ENCODE results near the gene MZT2B. TPM values are rescaled to one million over a fixed set of nuclear protein-coding genes. Genes with fewer than 3 reads are reported as not detected.
"Not testable (repeated sequence)": the region's sequence is repeated elsewhere in the genome, so short reads cannot be mapped to it uniquely, and the experiment has no call there.

The MZT2B gene
- polyA plus RNA-seq, result 166 TPM
- long read RNA-seq, donor 1, transcript MZT2B-201 (3 exons, 933 nt), result major isoform, 91 of 102 reads
- long read RNA-seq, donor 1, transcript MZT2B-206 (2 exons, 480 nt), result minor isoform, 6 of 102 reads
- long read RNA-seq, donor 1, partial matches to known transcripts, result 0 of 102 reads
- long read RNA-seq, donor 1, other reads (novel, unspliced or antisense), result 0 of 102 reads
- long read RNA-seq, donor 2, transcript MZT2B-206 (2 exons, 480 nt), result minor isoform, 22 of 252 reads
- long read RNA-seq, donor 2, transcript MZT2B-204 (2 exons, 401 nt), result minor isoform, 10 of 252 reads
- long read RNA-seq, donor 2, transcript MZT2B-201 (3 exons, 933 nt), result major isoform, 217 of 252 reads
- long read RNA-seq, donor 2, partial matches to known transcripts, result 0 of 252 reads
- long read RNA-seq, donor 2, other reads (novel, unspliced or antisense), result 0 of 252 reads
- long read RNA-seq, donor 3, result 0 reads
- long read RNA-seq, donor 4, transcript MZT2B-201 (3 exons, 933 nt), result major isoform, 29 of 35 reads
- long read RNA-seq, donor 4, partial matches to known transcripts, result 0 of 35 reads
- long read RNA-seq, donor 4, other reads (novel, unspliced or antisense), result 0 of 35 reads
- long read RNA-seq, donor 5, transcript MZT2B-206 (2 exons, 480 nt), result minor isoform, 8 of 118 reads
- long read RNA-seq, donor 5, transcript MZT2B-201 (3 exons, 933 nt), result major isoform, 95 of 118 reads
- long read RNA-seq, donor 5, partial matches to known transcripts, result 7 of 118 reads
- long read RNA-seq, donor 5, other reads (novel, unspliced or antisense), result 0 of 118 reads
- long read RNA-seq, donor 6, transcript MZT2B-206 (2 exons, 480 nt), result minor isoform, 15 of 181 reads
- long read RNA-seq, donor 6, transcript MZT2B-204 (2 exons, 401 nt), result minor isoform, 7 of 181 reads
- long read RNA-seq, donor 6, transcript MZT2B-201 (3 exons, 933 nt), result major isoform, 152 of 181 reads
- long read RNA-seq, donor 6, partial matches to known transcripts, result 0 of 181 reads
- long read RNA-seq, donor 6, other reads (novel, unspliced or antisense), result 0 of 181 reads
- long read RNA-seq, donor 7, transcript MZT2B-206 (2 exons, 480 nt), result minor isoform, 6 of 109 reads
- long read RNA-seq, donor 7, transcript MZT2B-201 (3 exons, 933 nt), result major isoform, 98 of 109 reads
- long read RNA-seq, donor 7, transcript MZT2B-204 (2 exons, 401 nt), result minor isoform, 5 of 109 reads
- long read RNA-seq, donor 7, partial matches to known transcripts, result 0 of 109 reads
- long read RNA-seq, donor 7, other reads (novel, unspliced or antisense), result 0 of 109 reads
- long read RNA-seq, donor 8, transcript MZT2B-204 (2 exons, 401 nt), result minor isoform, 11 of 225 reads
- long read RNA-seq, donor 8, transcript MZT2B-201 (3 exons, 933 nt), result major isoform, 196 of 225 reads
- long read RNA-seq, donor 8, transcript MZT2B-206 (2 exons, 480 nt), result minor isoform, 11 of 225 reads
- long read RNA-seq, donor 8, partial matches to known transcripts, result 0 of 225 reads
- long read RNA-seq, donor 8, other reads (novel, unspliced or antisense), result 0 of 225 reads
- long read RNA-seq, donor 9, transcript MZT2B-201 (3 exons, 933 nt), result major isoform, 179 of 199 reads
- long read RNA-seq, donor 9, transcript MZT2B-206 (2 exons, 480 nt), result minor isoform, 11 of 199 reads
- long read RNA-seq, donor 9, partial matches to known transcripts, result 0 of 199 reads
- long read RNA-seq, donor 9, other reads (novel, unspliced or antisense), result 0 of 199 reads
- long read RNA-seq, donor 10, transcript MZT2B-206 (2 exons, 480 nt), result minor isoform, 15 of 209 reads
- long read RNA-seq, donor 10, transcript MZT2B-201 (3 exons, 933 nt), result major isoform, 169 of 209 reads
- long read RNA-seq, donor 10, transcript MZT2B-204 (2 exons, 401 nt), result minor isoform, 6 of 209 reads
- long read RNA-seq, donor 10, partial matches to known transcripts, result 13 of 209 reads
- long read RNA-seq, donor 10, other reads (novel, unspliced or antisense), result 0 of 209 reads
- long read RNA-seq, donor 11, transcript MZT2B-201 (3 exons, 933 nt), result major isoform, 118 of 148 reads
- long read RNA-seq, donor 11, transcript MZT2B-206 (2 exons, 480 nt), result minor isoform, 11 of 148 reads
- long read RNA-seq, donor 11, transcript MZT2B-204 (2 exons, 401 nt), result minor isoform, 6 of 148 reads
- long read RNA-seq, donor 11, partial matches to known transcripts, result 9 of 148 reads
- long read RNA-seq, donor 11, other reads (novel, unspliced or antisense), result 0 of 148 reads

- H3K9me3 ChIP-seq (ENCODE audit: control insufficient read depth, low read depth, low read length); H3K27me3 ChIP-seq (ENCODE audit: control insufficient read depth, insufficient read depth, low read length); H3K36me3 ChIP-seq (ENCODE audit: control insufficient read depth, insufficient read depth, low read length): not testable (repeated sequence)
- Histone ChIP-seq H3K27ac (ENCODE audit: low read length) (peak within 1 kb of the TSS; percentile 88), H3K4me1 (ENCODE audit: control insufficient read depth, insufficient read depth, low read length) (peaks cover 20% of the 10 kb centered on the region), H3K4me3 (ENCODE audit: low read length) (peak within 1 kb of the TSS; percentile 86)
- no CpG with 5 or more reads among the region's 86 CpGs for WGBS (ENCODE audit: insufficient coverage, low lambda C conversion rate)
- peak; percentile 83 to 90 for DNase-seq
These were observed at the start of gene MZT2B for GRCh38 chr2:130181880-130182682. MZT2B (plus strand) TSS chr2:130182262; CDS start chr2:130182283, 21 bp downstream.

GRCh38 chr2:130135692-130136541, 46.1 kb upstream of the MZT2B start:
- no peak overlapping the region for H3K4me3 ChIP-seq (ENCODE audit: low read length)
- no peaks in the 10 kb centered on the region for H3K9me3 ChIP-seq (ENCODE audit: control insufficient read depth, low read depth, low read length)
- DNase-seq, result no peak
- no peaks in the 10 kb centered on the region for H3K36me3 ChIP-seq (ENCODE audit: control insufficient read depth, insufficient read depth, low read length)
- H3K27ac ChIP-seq (ENCODE audit: low read length), result no peak overlapping the region
- WGBS (ENCODE audit: insufficient coverage, low lambda C conversion rate), result no CpG with 5 or more reads among the region's 15 CpGs
- no peaks in the 10 kb centered on the region for H3K27me3 ChIP-seq (ENCODE audit: control insufficient read depth, insufficient read depth, low read length)
- H3K4me1 ChIP-seq (ENCODE audit: control insufficient read depth, insufficient read depth, low read length), result no peaks in the 10 kb centered on the region

GRCh38 chr2:130136546-130136945, 45.5 kb upstream of the MZT2B start:
- not testable (repeated sequence) for H3K4me1 ChIP-seq (ENCODE audit: control insufficient read depth, insufficient read depth, low read length); H3K27me3 ChIP-seq (ENCODE audit: control insufficient read depth, insufficient read depth, low read length); H3K9me3 ChIP-seq (ENCODE audit: control insufficient read depth, low read depth, low read length); H3K27ac ChIP-seq (ENCODE audit: low read length); H3K36me3 ChIP-seq (ENCODE audit: control insufficient read depth, insufficient read depth, low read length); DNase-seq; H3K4me3 ChIP-seq (ENCODE audit: low read length)
- no CpG with 5 or more reads among the region's 10 CpGs for WGBS (ENCODE audit: insufficient coverage, low lambda C conversion rate)

- H3K27ac ChIP-seq (ENCODE audit: low read length); H3K9me3 ChIP-seq (ENCODE audit: control insufficient read depth, low read depth, low read length); DNase-seq; H3K27me3 ChIP-seq (ENCODE audit: control insufficient read depth, insufficient read depth, low read length); H3K4me1 ChIP-seq (ENCODE audit: control insufficient read depth, insufficient read depth, low read length); H3K4me3 ChIP-seq (ENCODE audit: low read length); H3K36me3 ChIP-seq (ENCODE audit: control insufficient read depth, insufficient read depth, low read length): not testable (repeated sequence)
- no CpG with 5 or more reads among the region's 5 CpGs for WGBS (ENCODE audit: insufficient coverage, low lambda C conversion rate)
These were observed 44.9 kb upstream of the MZT2B start for GRCh38 chr2:130137118-130137517.

GRCh38 chr2:130138326-130138725, 43.7 kb upstream of the MZT2B start:
- H3K4me3 ChIP-seq (ENCODE audit: low read length); H3K36me3 ChIP-seq (ENCODE audit: control insufficient read depth, insufficient read depth, low read length); H3K4me1 ChIP-seq (ENCODE audit: control insufficient read depth, insufficient read depth, low read length); H3K27ac ChIP-seq (ENCODE audit: low read length); H3K27me3 ChIP-seq (ENCODE audit: control insufficient read depth, insufficient read depth, low read length); DNase-seq; H3K9me3 ChIP-seq (ENCODE audit: control insufficient read depth, low read depth, low read length): not testable (repeated sequence)
- WGBS (ENCODE audit: insufficient coverage, low lambda C conversion rate), result no CpG with 5 or more reads among the region's 13 CpGs

GRCh38 chr2:130138841-130139251, 43.2 kb upstream of the MZT2B start:
- H3K36me3 ChIP-seq (ENCODE audit: control insufficient read depth, insufficient read depth, low read length); H3K4me3 ChIP-seq (ENCODE audit: low read length); H3K4me1 ChIP-seq (ENCODE audit: control insufficient read depth, insufficient read depth, low read length); H3K9me3 ChIP-seq (ENCODE audit: control insufficient read depth, low read depth, low read length); H3K27ac ChIP-seq (ENCODE audit: low read length); DNase-seq; H3K27me3 ChIP-seq (ENCODE audit: control insufficient read depth, insufficient read depth, low read length): not testable (repeated sequence)
- WGBS (ENCODE audit: insufficient coverage, low lambda C conversion rate), result no CpG with 5 or more reads among the region's 15 CpGs

GRCh38 chr2:130139331-130140280, 42.5 kb upstream of the MZT2B start:
- H3K36me3 ChIP-seq (ENCODE audit: control insufficient read depth, insufficient read depth, low read length); H3K4me1 ChIP-seq (ENCODE audit: control insufficient read depth, insufficient read depth, low read length); H3K9me3 ChIP-seq (ENCODE audit: control insufficient read depth, low read depth, low read length); H3K27me3 ChIP-seq (ENCODE audit: control insufficient read depth, insufficient read depth, low read length); H3K4me3 ChIP-seq (ENCODE audit: low read length); DNase-seq; H3K27ac ChIP-seq (ENCODE audit: low read length): not testable (repeated sequence)
- WGBS (ENCODE audit: insufficient coverage, low lambda C conversion rate), result no CpG with 5 or more reads among the region's 30 CpGs

All from large intestine (tissue), 12 donors.